Upper lobe of left lung (tissue), 6 donors: ENCODE results near the gene POU2F3. TPM values are rescaled to one million over a fixed set of nuclear protein-coding genes. Genes with fewer than 3 reads are reported as not detected.

Source experiments
- ATAC-seq, 2 donors: fragments of 200-7000 bp; cut with Tn5 transposase; one replicate each; pipeline ENCODE4 v1.9.1; 2022; ENCODE audit warnings: mild to moderate bottlenecking in 2 of 2, moderate library complexity in 2 of 2; ENCODE audit not compliant: low FRiP score in 2 of 2
- DNase-seq, 2 donors: peaks; one replicate each; pipeline ENCODE4 v3.0.0-alpha.2; 2019 to 2020
- H3K27ac ChIP-seq, 4 donors: fragments of 200-600 bp; sonication (generic); one replicate each; pipeline ENCODE4 v1.5.1; 2016 to 2019
- H3K27me3 ChIP-seq, 4 donors: fragments of 200-600 bp; sonication (generic); one replicate each; pipeline ENCODE4 v1.5.1; 2017 to 2019
- H3K36me3 ChIP-seq, 4 donors: fragments of 200-600 bp; sonication (generic); one replicate each; pipeline ENCODE4 v1.5.1; 2016 to 2019
- H3K4me1 ChIP-seq, 4 donors: fragments of 200-600 bp; sonication (generic); one replicate each; pipeline ENCODE4 v1.5.1; 2018 to 2019
- H3K4me3 ChIP-seq, 4 donors: fragments of 200-600 bp; sonication (generic); one replicate each; pipeline ENCODE4 v1.5.1; 2017 to 2019; ENCODE audit warnings: mild to moderate bottlenecking in 2 of 4, moderate library complexity in 1 of 4
- H3K9me3 ChIP-seq, 4 donors: fragments of 200-600 bp; sonication (generic); one replicate each; pipeline ENCODE4 v1.5.1; 2018 to 2019
- CTCF ChIP-seq, 6 experiments: fragments of 450-650 bp in 4 of 6; fragments of 200-600 bp in 2 of 6; sonication (generic) in 2 of 6; IDR thresholded peaks; one replicate each; pipeline ENCODE4 v1.5.1; 2016 to 2019; ENCODE audit warnings: antibody characterized with exemption in 6 of 6
- EP300 ChIP-seq, 4 donors: sonication (generic); formaldehyde crosslinking; IDR thresholded peaks; one replicate each; pipeline ENCODE4 v1.5.1; 2017; ENCODE audit warnings: antibody characterized with exemption in 4 of 4, control low read depth in 2 of 4
- POLR2A ChIP-seq, 4 donors: fragments of 450-650 bp; IDR thresholded peaks; one replicate each; pipeline ENCODE4 v1.5.1; 2016 to 2017; ENCODE audit warnings: antibody characterized with exemption in 4 of 4, mild to moderate bottlenecking in 2 of 4
- POLR2AphosphoS5 ChIP-seq, 2 donors: sonication (generic); formaldehyde crosslinking; IDR thresholded peaks; one replicate each; pipeline ENCODE4 v1.5.1; 2017; ENCODE audit warnings: antibody characterized with exemption in 2 of 2
- WGBS, 2 donors: methylation state at CpG; one replicate each; pipeline ENCODE4 v1.1.5; 2017 to 2018; 5-methylcytosine and 5-hydroxymethylcytosine counted together
- total RNA-seq, 6 donors: library from RNA; depleted of rRNA in 4 of 6; stranded (reverse); fragments of >200 nt in 4 of 6; gene quantifications; one replicate each; pipeline versions ENCODE4 v1.1.0 to v1.2.1, GENCODE V29; 2016 to 2021
- donor health status: DM: no; HTN: no; CAD: no; lungs with moderate emphysema.
- donor health status: DM: no; HTN: yes; CAD: no; lungs with severe emphysema.

Gene POU2F3
- 10 to 100 TPM in 1 of 6 donors, 1 to 10 TPM in 5; 1.7 to 21.0 (median 3.5) TPM for total RNA-seq

GRCh38 chr11:120239713-120240640 lies at the start of gene POU2F3:
POU2F3 (plus strand) TSS chr11:120240140; CDS start chr11:120240344, 204 bp downstream.
- 9 to 29% methylated on average over 10 to 38 of the region's 66 CpGs for WGBS, 2 donors
- peak; percentile 45 to 90 for DNase-seq
- Histone ChIP-seq H3K27me3 (peaks cover 0 to 8% (median 7%) of the 10 kb centered on the region in 4 donors), H3K27ac (peak within 1 kb of the TSS in 2 of 4 donors; percentile 40 to 57), H3K9me3 (no peaks in the 10 kb centered on the region), H3K36me3 (no peaks in the 10 kb centered on the region), H3K4me3 (peak within 1 kb of the TSS in 3 of 4 donors; percentile 35 to 43 (median 42)), H3K4me1 (peaks cover 0 to 10% (median 5%) of the 10 kb centered on the region in 4 donors)
- peak in 1 of 2 donors; percentile 1 for ATAC-seq
- TF ChIP-seq POLR2AphosphoS5 (IDR thresholded peaks at IDR 0.05) (no peak), EP300 (IDR thresholded peaks at IDR 0.05) (no peak), POLR2A (IDR thresholded peaks at IDR 0.05) (peak in 1 of 4 donors; percentile 37), CTCF (IDR thresholded peaks at IDR 0.05) (no peak)

GRCh38 chr11:120191058-120191457 lies 48.9 kb upstream of the POU2F3 start:
- ATAC-seq, result no peak
- 79 to 83% methylated on average over 4 of the region's 4 CpGs for WGBS, 2 donors
- no peak for TF ChIP-seq POLR2AphosphoS5 (IDR thresholded peaks at IDR 0.05)

GRCh38 chr11:120192831-120193625 lies 46.9 kb upstream of the POU2F3 start:
- WGBS, 2 donors, result 78 to 86% methylated on average over 6 to 15 of the region's 15 CpGs
- TF ChIP-seq CTCF (IDR thresholded peaks at IDR 0.05) (no peak), POLR2AphosphoS5 (IDR thresholded peaks at IDR 0.05) (no peak), POLR2A (IDR thresholded peaks at IDR 0.05) (no peak), EP300 (IDR thresholded peaks at IDR 0.05) (no peak)
- H3K4me3 ChIP-seq, result no peak overlapping the region
- no peaks in the 10 kb centered on the region for H3K27me3 ChIP-seq
- no peak for DNase-seq
- ATAC-seq, result no peak
- no peaks in the 10 kb centered on the region for H3K4me1 ChIP-seq
- H3K9me3 ChIP-seq, result no peaks in the 10 kb centered on the region
- no peak overlapping the region for H3K27ac ChIP-seq
- no peaks in the 10 kb centered on the region for H3K36me3 ChIP-seq

More at GRCh38 chr11:120191058-120191457, 48.9 kb upstream of the POU2F3 start:
- H3K4me1 ChIP-seq, result peaks cover 0 to 5% (median 1%) of the 10 kb centered on the region in 4 donors
- DNase-seq, result no peak
- no peaks in the 10 kb centered on the region for H3K27me3 ChIP-seq
- H3K36me3 ChIP-seq, result no peaks in the 10 kb centered on the region
- H3K27ac ChIP-seq, result no peak overlapping the region
- no peak overlapping the region for H3K4me3 ChIP-seq
- no peaks in the 10 kb centered on the region for H3K9me3 ChIP-seq

GRCh38 chr11:120194166-120194565 lies 45.8 kb upstream of the POU2F3 start:
- WGBS, 2 donors, result 89 to 100% methylated on average over 2 to 4 of the region's 4 CpGs
- Histone ChIP-seq H3K4me1 (no peaks in the 10 kb centered on the region), H3K27ac (no peak overlapping the region), H3K27me3 (no peaks in the 10 kb centered on the region), H3K36me3 (no peaks in the 10 kb centered on the region), H3K9me3 (no peaks in the 10 kb centered on the region), H3K4me3 (no peak overlapping the region)
- DNase-seq (no peak), ATAC-seq (no peak)
- TF ChIP-seq POLR2AphosphoS5 (IDR thresholded peaks at IDR 0.05), result no peak
- TF ChIP-seq POLR2A (IDR thresholded peaks at IDR 0.05), result no peak
- no peak for TF ChIP-seq EP300 (IDR thresholded peaks at IDR 0.05)
- TF ChIP-seq CTCF (IDR thresholded peaks at IDR 0.05), result no peak
